ENCODE results near the gene KDM2A. TPM values are rescaled to one million over a fixed set of nuclear protein-coding genes. Genes with fewer than 3 reads are reported as not detected.

The KDM2A gene
- total and polyA plus RNA-seq, 2 donors (not counting 1 experiment from before 2014, with no cell fraction given), result 132 to 229 TPM

- H3K36me3 ChIP-seq (replicated peaks in 1 of 2; ENCODE audit: control extremely low read depth in 1 of 2, control insufficient read depth in 1 of 2, extremely low read depth in 1 of 2, insufficient read depth in 2 of 2, low read length in 1 of 2), result peaks cover 7 to 69% of the 10 kb centered on the region in 2 experiments
Observed at GRCh38 chr11:67136156-67136555, 17.1 kb downstream of the KDM2A start.

GRCh38 chr11:67138922-67139321 is 19.9 kb downstream of the KDM2A start:
- 100% methylated on average over 3 of the region's 4 CpGs for WGBS (ENCODE audit: insufficient coverage)
- ChIA-PET POLR2A (interaction anchor here (0.6 to 0.7 kb wide), 2 partner anchors 95 to 106 kb away, joined by 3 read pairs; no protein-coding TSS in a partner anchor), CTCF (no interaction called here)
- no peaks in the 10 kb centered on the region for H3K9me3 Mint-ChIP-seq (ENCODE audit: insufficient read depth)
- no peak overlapping the region for H3K27ac ChIP-seq (ENCODE audit: low read length in 2 of 2)
- no peaks in the 10 kb centered on the region for H3K9me3 ChIP-seq (ENCODE audit: control extremely low read depth in 1 of 3, control insufficient read depth in 2 of 3, insufficient read depth in 1 of 3, low read length in 2 of 3)
- peaks cover 91% of the 10 kb centered on the region for H3K79me2 ChIP-seq (ENCODE audit: control insufficient read depth, insufficient read depth, low read length)
- intact Hi-C loops (cut with micrococcal nuclease), result no loop called here
- no peak for DNase-seq
- H2AFZ ChIP-seq (ENCODE audit: insufficient read depth, low read depth, low read length, poor library complexity, severe bottlenecking), result no peak overlapping the region
- H3K9ac ChIP-seq (ENCODE audit: low read length), result no peak overlapping the region
- H3K4me2 ChIP-seq (replicated peaks; ENCODE audit: low read depth, low read length, poor library complexity, severe bottlenecking), result no peak overlapping the region
- peaks cover 55% of the 10 kb centered on the region for H4K20me1 ChIP-seq (ENCODE audit: control insufficient read depth, insufficient read depth, low read length, poor library complexity, severe bottlenecking)
- H3K4me1 Mint-ChIP-seq, result peaks cover 6% of the 10 kb centered on the region
- TF ChIP-seq EZH2 (IDR thresholded peaks at IDR 0.05; ENCODE audit: borderline replicate concordance, insufficient read depth, low read depth, low read length, poor library complexity, severe bottlenecking), result no peak
- ATAC-seq (ENCODE audit: low read depth), result no peak
- H3K27me3 ChIP-seq (replicated peaks in 1 of 4; ENCODE audit: control extremely low read depth in 1 of 4, control insufficient read depth in 3 of 4, insufficient read depth in 4 of 4, low read length in 3 of 4), result no peaks in the 10 kb centered on the region
- no peaks in the 10 kb centered on the region for H3K4me1 ChIP-seq (ENCODE audit: control insufficient read depth in 2 of 2, insufficient read depth in 2 of 2, low read length in 2 of 2)
- H3K27me3 Mint-ChIP-seq, result no peaks in the 10 kb centered on the region
- peaks cover 6 to 65% of the 10 kb centered on the region in 2 experiments for H3K36me3 ChIP-seq (replicated peaks in 1 of 2; ENCODE audit: control extremely low read depth in 1 of 2, control insufficient read depth in 1 of 2, extremely low read depth in 1 of 2, insufficient read depth in 2 of 2, low read length in 1 of 2)
- no peak overlapping the region for H3K27ac Mint-ChIP-seq
- no peak overlapping the region for H3K4me3 ChIP-seq (ENCODE audit: control extremely low read depth in 1 of 5, extremely low read depth in 1 of 5, insufficient read depth in 1 of 5, low read depth in 2 of 5, low read length in 4 of 5)
- no peak overlapping the region for H3K4me3 Mint-ChIP-seq

More at GRCh38 chr11:67136156-67136555, 17.1 kb downstream of the KDM2A start:
- no peaks in the 10 kb centered on the region for H3K9me3 ChIP-seq (ENCODE audit: control extremely low read depth in 1 of 3, control insufficient read depth in 2 of 3, insufficient read depth in 1 of 3, low read length in 2 of 3)
- H2AFZ ChIP-seq (ENCODE audit: insufficient read depth, low read depth, low read length, poor library complexity, severe bottlenecking), result no peak overlapping the region
- no peak overlapping the region for H3K27ac ChIP-seq (ENCODE audit: low read length in 2 of 2)
- TF ChIP-seq CTCF (IDR thresholded peaks at IDR 0.05) (no peak), EZH2 (IDR thresholded peaks at IDR 0.05; ENCODE audit: borderline replicate concordance, insufficient read depth, low read depth, low read length, poor library complexity, severe bottlenecking) (no peak)
- no CpG with 5 or more reads among the region's 1 CpG for WGBS (ENCODE audit: insufficient coverage)
- Mint-ChIP-seq H3K9me3 (ENCODE audit: insufficient read depth) (no peaks in the 10 kb centered on the region), H3K4me3 (no peak overlapping the region), H3K27ac (no peak overlapping the region), H3K4me1 (peaks cover 15% of the 10 kb centered on the region), H3K27me3 (no peaks in the 10 kb centered on the region)
- no peak overlapping the region for H3K4me2 ChIP-seq (replicated peaks; ENCODE audit: low read depth, low read length, poor library complexity, severe bottlenecking)
- no peak overlapping the region for H3K4me3 ChIP-seq (ENCODE audit: control extremely low read depth in 1 of 5, extremely low read depth in 1 of 5, insufficient read depth in 1 of 5, low read depth in 2 of 5, low read length in 4 of 5)
- no peak for DNase-seq
- ChIA-PET POLR2A (no interaction called here), CTCF (interaction anchor here (0.6 kb wide), 1 partner anchor 554 kb away, joined by 3 read pairs; no protein-coding TSS in a partner anchor)
- peaks cover 100% of the 10 kb centered on the region for H3K79me2 ChIP-seq (ENCODE audit: control insufficient read depth, insufficient read depth, low read length)
- no peak for ATAC-seq (ENCODE audit: low read depth)
- no peak overlapping the region for H3K9ac ChIP-seq (ENCODE audit: low read length)
- intact Hi-C loops (cut with micrococcal nuclease), result no loop called here
- peaks cover 64% of the 10 kb centered on the region for H4K20me1 ChIP-seq (ENCODE audit: control insufficient read depth, insufficient read depth, low read length, poor library complexity, severe bottlenecking)
- H3K27me3 ChIP-seq (replicated peaks in 1 of 4; ENCODE audit: control extremely low read depth in 1 of 4, control insufficient read depth in 3 of 4, insufficient read depth in 4 of 4, low read length in 3 of 4), result no peaks in the 10 kb centered on the region
- peaks cover 3 to 6% of the 10 kb centered on the region in 2 donors for H3K4me1 ChIP-seq (ENCODE audit: control insufficient read depth in 2 of 2, insufficient read depth in 2 of 2, low read length in 2 of 2)

Data from B cell (primary cell).